K562 (cell line): ENCODE results near the gene WIPF2. TPM values are rescaled to one million over a fixed set of nuclear protein-coding genes. Genes with fewer than 3 reads are reported as not detected.

ENCODE experiments used
- CREM ChIP-seq: IDR thresholded peaks from 2 replicates; pipeline ENCODE4 v1.6.1; 2014; ENCODE audit warnings: antibody characterized with exemption, low read depth
- ELK1 ChIP-seq: sonication (generic); formaldehyde crosslinking; IDR thresholded peaks from 2 replicates; pipeline ENCODE4 v1.8.1; 2022; ENCODE audit warnings: missing genetic modification reagents
- HES1 ChIP-seq: fragments of 450-650 bp; IDR thresholded peaks from 2 replicates; pipeline ENCODE4 v1.6.1; 2016; ENCODE audit warnings: low read depth, mild to moderate bottlenecking, moderate library complexity
- HIVEP1 ChIP-seq: fragments of 250-450 bp; sonication (Bioruptor Pico); IDR thresholded peaks from 2 replicates; pipeline ENCODE4 v1.4.0; 2020; ENCODE audit warnings: mild to moderate bottlenecking
- NR4A1 ChIP-seq, 2 experiments: fragments of 250-450 bp in 1 of 2; fragments of 450-650 bp in 1 of 2; sonication (Bioruptor Pico) in 1 of 2; IDR thresholded peaks; 2 replicates each; pipeline versions ENCODE4 v1.4.0 to v1.6.1; 2016 to 2020; ENCODE audit warnings: mild to moderate bottlenecking in 2 of 2, missing compliant biosample characterization in 1 of 2, missing genetic modification characterization in 1 of 2, moderate library complexity in 1 of 2
- PHF20 ChIP-seq: fragments of 450-650 bp; IDR thresholded peaks from 2 replicates; pipeline ENCODE4 v1.6.1; 2018; ENCODE audit not compliant: partially characterized antibody
- POLR3A ChIP-seq: IDR thresholded peaks from 2 replicates; pipeline ENCODE4 v1.6.1; 2011; ENCODE audit warnings: borderline replicate concordance, mild to moderate bottlenecking, moderate library complexity; ENCODE audit not compliant: insufficient read length, insufficient read depth; ENCODE audit errors: extremely low read depth
- ZBTB40 ChIP-seq, 2 experiments: fragments of 450-650 bp in 1 of 2; sonication (generic) in 1 of 2; formaldehyde crosslinking in 1 of 2; IDR thresholded peaks; 2 replicates each; pipeline versions ENCODE4 v1.7.1 to v1.9.0; 2016 to 2022; ENCODE audit warnings: inconsistent platforms in 1 of 2, mild to moderate bottlenecking in 1 of 2, missing genetic modification reagents in 1 of 2
- ZNF280A ChIP-seq: fragments of 450-650 bp; IDR thresholded peaks from 2 replicates; pipeline ENCODE4 v1.6.1; 2018; ENCODE audit warnings: mild to moderate bottlenecking, low read depth; ENCODE audit not compliant: partially characterized antibody
- ZNF668 ChIP-seq: fragments of 250-450 bp; sonication (Bioruptor Pico); IDR thresholded peaks from 2 replicates; pipeline ENCODE4 v1.8.0; 2022; ENCODE audit warnings: mild to moderate bottlenecking, inconsistent platforms
- ZNF780A ChIP-seq: fragments of 250-450 bp; sonication (Bioruptor Pico); IDR thresholded peaks from 2 replicates; pipeline ENCODE4 v1.5.0; 2021; ENCODE audit warnings: mild to moderate bottlenecking
- polyA plus RNA-seq, 8 experiments: library from polyadenylated mRNA; depleted of rRNA in 4 of 8; stranded (reverse) in 5 of 8; unstranded in 3 of 8; fragments of >200 nt; fragmentation: Nextera tagmentation in 2 of 8; fragmentation: Illumina TruSeq in 1 of 8; extraction: Ambion mirVana in 2 of 8; extraction: Trizol in 1 of 8; gene quantifications; 2 replicates each; pipeline versions ENCODE4 v1.2.1 to v1.2.3, GENCODE V29; 2011 to 2014; ENCODE audit warnings: inconsistent platforms in 1 of 8, missing spikeins in 1 of 8
- total RNA-seq, 7 experiments: library from RNA; depleted of rRNA in 6 of 7; stranded (reverse); fragments of >200 nt in 6 of 7; fragmentation: Illumina TruSeq in 2 of 7; extraction: Trizol in 2 of 7; gene quantifications; 2 replicates each; pipeline versions ENCODE4 v1.2.1 to v1.2.3, GENCODE V29; 2011 to 2021; ENCODE audit warnings: low replicate concordance in 1 of 7

The WIPF2 gene
- total and polyA plus RNA-seq, 9 of the 15 experiments (the other 6 are each of a cell fraction or from before 2014, with no cell fraction given), result 3.6 to 15.0 (median 5.3) TPM

- TF ChIP-seq HES1 (no peak), POLR3A (no peak), HIVEP1 (CRISPR knock-in tag) (no peak), CREM (peak; percentile 80), NR4A1 (CRISPR knock-in tag; IDR thresholded peaks at IDR 0.05) (no peak), NR4A1 (tag; IDR thresholded peaks at IDR 0.05) (0 out of 2 replicates have a peak, but pooled peaks have one; percentile 27), ZNF780A (no peak), ZNF280A (no peak), ZBTB40 (IDR thresholded peaks at IDR 0.05) (peak; percentile 79), ZBTB40 (CRISPR knock-in tag; IDR thresholded peaks at IDR 0.05) (no peak), ZNF668 (no peak), ELK1 (CRISPR knock-in tag) (no peak), PHF20 (peak; percentile 88)
Observed at GRCh38 chr17:40218740-40219593, at the start of gene WIPF2 (continued).
